Neural cell (in vitro differentiated cells): ENCODE data around the gene SNCA. TPM values are rescaled to one million over a fixed set of nuclear protein-coding genes. Genes with fewer than 3 reads are reported as not detected.
A peak's percentile ranks its signal among the peaks of the same experiment; 100 is the strongest.

Experiments used
- H2AFZ ChIP-seq: fragments of 200-600, 300-800 bp; sonication (generic), shearing (Covaris generic); 2 replicates; pipeline ENCODE4 v1.6.0; 2014; ENCODE audit warnings: low read depth, mild to moderate bottlenecking, antibody characterized with exemption, low read length, moderate library complexity
- H3F3A ChIP-seq: fragments of 200-600 bp; shearing (Covaris generic); 2 replicates; pipeline ENCODE4 v1.6.1; 2016; ENCODE audit warnings: mild to moderate bottlenecking, moderate library complexity, mixed read lengths, antibody characterized with exemption, low read length; ENCODE audit not compliant: insufficient read depth, poor library complexity, severe bottlenecking
- H3K27ac ChIP-seq: fragments of 200-600, 300-800 bp; sonication (generic), shearing (Covaris generic); 2 replicates; pipeline ENCODE4 v1.5.1; 2014; ENCODE audit warnings: mild to moderate bottlenecking, low read length, moderate library complexity
- H3K27me3 ChIP-seq: fragments of 300-800, 200-600 bp; sonication (generic), shearing (Covaris generic); 2 replicates; pipeline ENCODE4 v1.6.0; 2014; ENCODE audit warnings: mild to moderate bottlenecking, low read depth, low read length, moderate library complexity; ENCODE audit not compliant: insufficient read depth
- H3K36me3 ChIP-seq: fragments of 300-800, 200-600 bp; sonication (generic), shearing (Covaris generic); 2 replicates; pipeline ENCODE4 v1.5.1; 2014; ENCODE audit warnings: mild to moderate bottlenecking, antibody characterized with exemption, low read length, moderate library complexity; ENCODE audit not compliant: insufficient read depth
- H3K4me2 ChIP-seq: fragments of 300-800, 200-600 bp; sonication (generic), shearing (Covaris generic); 2 replicates; pipeline ENCODE4 v1.6.0; 2014; ENCODE audit warnings: mild to moderate bottlenecking, low read length
- H3K4me3 ChIP-seq: fragments of 300-800, 200-600 bp; sonication (generic), shearing (Covaris generic); 2 replicates; pipeline ENCODE4 v1.5.1; 2014; ENCODE audit warnings: mild to moderate bottlenecking, low read length, moderate library complexity
- H3K79me2 ChIP-seq: fragments of 200-600 bp; shearing (Covaris generic); replicated peaks from 2 replicates; pipeline ENCODE4 v1.6.0; 2014; ENCODE audit warnings: mild to moderate bottlenecking, low read length, moderate library complexity; ENCODE audit not compliant: insufficient read depth
- H3K9ac ChIP-seq: fragments of 300-800, 200-600 bp; sonication (generic), shearing (Covaris generic); 2 replicates; pipeline ENCODE4 v1.6.1; 2016; ENCODE audit warnings: mild to moderate bottlenecking, low read length, mixed read lengths
- H3K9me2 ChIP-seq: fragments of 200-600 bp; shearing (Covaris generic); 2 replicates; pipeline ENCODE4 v1.6.1; 2016; ENCODE audit warnings: mild to moderate bottlenecking, low read length, mixed read lengths; ENCODE audit not compliant: insufficient read depth
- H3K9me3 ChIP-seq: fragments of 200-600, 300-800 bp; sonication (generic), shearing (Covaris generic); 2 replicates; pipeline ENCODE4 v1.6.1; 2016; ENCODE audit warnings: mild to moderate bottlenecking, mixed run types, low read length, moderate library complexity, mixed read lengths
- H4K20me1 ChIP-seq: fragments of 200-600 bp; shearing (Covaris generic); 2 replicates; pipeline ENCODE4 v1.6.1; 2016; ENCODE audit warnings: mild to moderate bottlenecking, mixed run types; ENCODE audit not compliant: insufficient read depth
- CTCF ChIP-seq: fragments of 450-650 bp; IDR thresholded peaks from 2 replicates; pipeline ENCODE4 v1.5.1; 2014; ENCODE audit warnings: antibody characterized with exemption, mild to moderate bottlenecking, moderate library complexity; ENCODE audit not compliant: poor library complexity, severe bottlenecking
- EP300 ChIP-seq: fragments of 450-650 bp; conservative IDR thresholded peaks from 2 replicates; pipeline ENCODE4 v1.6.1; 2014; ENCODE audit warnings: antibody characterized with exemption, mild to moderate bottlenecking, moderate library complexity; ENCODE audit not compliant: poor library complexity, severe bottlenecking
- EZH2 ChIP-seq: fragments of 200-600, 300-800 bp; shearing (Covaris generic), sonication (generic); IDR thresholded peaks from 2 replicates; pipeline ENCODE4 v1.6.1; 2014; ENCODE audit warnings: antibody characterized with exemption, low read length, borderline replicate concordance, mild to moderate bottlenecking; ENCODE audit not compliant: insufficient read depth, poor library complexity, severe bottlenecking
- MXI1 ChIP-seq: fragments of 450-650 bp; conservative IDR thresholded peaks from 2 replicates; pipeline ENCODE4 v1.6.1; 2014; ENCODE audit warnings: antibody characterized with exemption, mild to moderate bottlenecking; ENCODE audit not compliant: poor library complexity, severe bottlenecking
- POLR2AphosphoS5 ChIP-seq: IDR thresholded peaks from 2 replicates; pipeline ENCODE4 v1.6.1; 2012
- RAD21 ChIP-seq: fragments of 450-650 bp; conservative IDR thresholded peaks from 2 replicates; pipeline ENCODE4 v1.6.1; 2014; ENCODE audit warnings: antibody characterized with exemption, mild to moderate bottlenecking, moderate library complexity
- REST ChIP-seq: IDR thresholded peaks from 2 replicates; pipeline ENCODE4 v1.6.1; 2012; ENCODE audit warnings: borderline replicate concordance
- SMC3 ChIP-seq: fragments of 450-650 bp; conservative IDR thresholded peaks from 2 replicates; pipeline ENCODE4 v1.6.1; 2014; ENCODE audit warnings: antibody characterized with exemption, mild to moderate bottlenecking, moderate library complexity; ENCODE audit not compliant: poor library complexity
- TAF1 ChIP-seq: IDR thresholded peaks from 2 replicates; pipeline ENCODE4 v1.6.1; 2012; ENCODE audit warnings: low read depth
- polyA plus RNA-seq: library from polyadenylated mRNA; depleted of rRNA; stranded (reverse); fragments of >200 nt; gene quantifications from 2 replicates; pipeline ENCODE4 v1.2.3, GENCODE V29; 2014

The SNCA gene
- polyA plus RNA-seq, 1 donor from 2014 or later, result 66.1 TPM

GRCh38 chr4:89755220-89755619, 81.7 kb downstream of the SNCA start:
- TF ChIP-seq CTCF (no peak), TAF1 (no peak), POLR2AphosphoS5 (no peak), MXI1 (no peak), RAD21 (no peak), SMC3 (no peak), EZH2 (no peak), EP300 (no peak), REST (no peak)
- no peaks in the 10 kb centered on the region for H3K9me3 ChIP-seq
- H3K27ac ChIP-seq, result peak overlapping the region; percentile 88
- no peak overlapping the region for H3K9ac ChIP-seq
- no peak overlapping the region for H2AFZ ChIP-seq
- H3K9me2 ChIP-seq, result no peaks in the 10 kb centered on the region
- H3F3A ChIP-seq, result peaks cover 8% of the 10 kb centered on the region
- H3K4me2 ChIP-seq, result no peak overlapping the region
- H3K79me2 ChIP-seq, result no peaks in the 10 kb centered on the region
- no peaks in the 10 kb centered on the region for H3K27me3 ChIP-seq
- no peaks in the 10 kb centered on the region for H4K20me1 ChIP-seq
- no peak overlapping the region for H3K4me3 ChIP-seq
- no peaks in the 10 kb centered on the region for H3K36me3 ChIP-seq

- no peaks in the 10 kb centered on the region for H3K79me2 ChIP-seq
- no peak overlapping the region for H3K27ac ChIP-seq
- no peaks in the 10 kb centered on the region for H3K36me3 ChIP-seq
- H2AFZ ChIP-seq, result no peak overlapping the region
- H3K27me3 ChIP-seq, result no peaks in the 10 kb centered on the region
- no peak overlapping the region for H3K9ac ChIP-seq
- TF ChIP-seq SMC3 (no peak), MXI1 (no peak), TAF1 (no peak), EP300 (no peak), CTCF (no peak), POLR2AphosphoS5 (no peak), EZH2 (no peak), RAD21 (no peak), REST (no peak)
- H3K9me3 ChIP-seq, result no peaks in the 10 kb centered on the region
- H3K4me2 ChIP-seq, result no peak overlapping the region
- no peaks in the 10 kb centered on the region for H3K9me2 ChIP-seq
- H3F3A ChIP-seq, result peaks cover 8% of the 10 kb centered on the region
- H3K4me3 ChIP-seq, result no peak overlapping the region
- no peaks in the 10 kb centered on the region for H4K20me1 ChIP-seq
These were observed 82.4 kb downstream of the SNCA start for GRCh38 chr4:89754531-89754930.
